GM18526 (cell line): ENCODE results near the gene OR6V1.

Experiments used
- POLR2A ChIP-seq: IDR thresholded peaks from 3 replicates; pipeline ENCODE4 v1.6.1; 2011; ENCODE audit not compliant: insufficient read length; ENCODE audit errors: extremely low read depth

Gene OR6V1

GRCh38 chr7:143027032-143027431 is 25.1 kb upstream of the OR6V1 start, which contains the start of gene OR9A2:
TSS of gene OR9A2 (minus strand) at chr7:143027132. CDS start at chr7:143027132, 0 bp downstream.
- TF ChIP-seq POLR2A: no peak

- TF ChIP-seq POLR2A: no peak
Measured at GRCh38 chr7:143027683-143028082, 24.5 kb upstream of the OR6V1 start.

- TF ChIP-seq POLR2A: no peak
Measured at GRCh38 chr7:143038635-143039034, 13.5 kb upstream of the OR6V1 start.

- no peak for TF ChIP-seq POLR2A
Measured at GRCh38 chr7:143040209-143040715, 11.9 kb upstream of the OR6V1 start.

GRCh38 chr7:143041346-143041745 is 10.8 kb upstream of the OR6V1 start:
- TF ChIP-seq POLR2A: no peak

GRCh38 chr7:143042159-143042789 is 9.9 kb upstream of the OR6V1 start:
- no peak for TF ChIP-seq POLR2A

- TF ChIP-seq POLR2A: no peak
Measured at GRCh38 chr7:143042790-143043271, 9.3 kb upstream of the OR6V1 start.

- no peak for TF ChIP-seq POLR2A
Measured at GRCh38 chr7:143043391-143043790, 8.8 kb upstream of the OR6V1 start.

- TF ChIP-seq POLR2A: no peak
Measured at GRCh38 chr7:143046426-143046851, 5.7 kb upstream of the OR6V1 start.

- no peak for TF ChIP-seq POLR2A
Measured at GRCh38 chr7:143047326-143047725, 4.8 kb upstream of the OR6V1 start.

GRCh38 chr7:143048827-143049226 is 3.3 kb upstream of the OR6V1 start:
- no peak for TF ChIP-seq POLR2A

GRCh38 chr7:143049362-143049761 is 2.8 kb upstream of the OR6V1 start:
- no peak for TF ChIP-seq POLR2A

GRCh38 chr7:143050931-143051330 is 1.2 kb upstream of the OR6V1 start:
- no peak for TF ChIP-seq POLR2A

- no peak for TF ChIP-seq POLR2A
Measured at GRCh38 chr7:143054621-143055020, 2.5 kb downstream of the OR6V1 start.

GRCh38 chr7:143055754-143056153 is 3.6 kb downstream of the OR6V1 start:
- no peak for TF ChIP-seq POLR2A

GRCh38 chr7:143063741-143064140 is 11.6 kb downstream of the OR6V1 start:
- TF ChIP-seq POLR2A: no peak

GRCh38 chr7:143068446-143068845 is 16.3 kb downstream of the OR6V1 start:
- no peak for TF ChIP-seq POLR2A

GRCh38 chr7:143069912-143070500 is 17.9 kb downstream of the OR6V1 start:
- TF ChIP-seq POLR2A: no peak
